Measurements from ENCODE around the gene TGFBR2.

DNA sequence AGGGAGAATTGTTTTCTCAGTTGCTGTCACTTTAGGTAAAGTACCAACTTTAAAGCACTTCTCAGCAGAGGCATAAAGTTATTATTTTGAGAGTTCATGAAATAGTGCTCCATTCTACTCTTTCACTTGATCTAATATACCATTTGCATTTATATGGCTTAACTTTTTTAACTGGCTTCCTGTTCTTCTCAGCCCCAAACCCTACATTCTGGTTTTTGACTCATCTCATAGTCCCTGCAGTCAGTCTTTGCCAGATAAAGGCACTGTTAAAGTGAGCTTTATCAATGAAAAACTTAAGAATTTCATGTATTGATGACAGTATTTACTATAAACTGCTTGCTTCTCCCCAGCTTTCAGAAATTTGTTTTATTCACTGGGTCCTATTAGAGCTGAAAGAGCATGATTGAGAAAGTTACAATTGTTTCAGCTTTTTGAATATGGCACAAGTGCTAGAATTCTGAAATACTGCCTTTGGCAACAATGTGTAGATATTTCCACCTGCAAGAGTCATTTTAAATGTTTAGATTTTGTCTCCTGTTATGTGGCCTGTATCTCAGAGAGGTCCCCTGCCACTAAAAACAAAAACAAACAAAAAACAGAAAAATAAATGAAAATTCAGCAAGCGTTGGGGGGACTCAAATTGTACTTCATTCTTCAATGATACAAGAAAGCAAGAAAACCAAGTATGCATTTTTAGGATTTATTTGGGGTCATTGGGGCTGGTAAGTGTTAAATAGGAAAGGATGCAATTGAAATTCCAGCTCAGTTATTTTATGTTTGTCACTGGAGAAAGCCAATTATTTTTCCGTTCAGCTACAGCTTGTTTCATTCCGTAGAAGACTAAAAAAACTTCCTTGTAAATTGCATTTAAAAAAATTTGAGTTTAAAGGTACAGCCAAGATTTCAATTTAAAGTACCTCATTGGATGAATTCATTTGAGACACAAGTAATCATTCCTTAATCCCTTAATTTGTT lies 28.6 kb downstream of the TGFBR2 start:
- TF ChIP-seq CTCF (conservative IDR thresholded peaks at IDR 0.05; ENCODE audit: low read depth, low read length) (no peak), EZH2 (IDR thresholded peaks at IDR 0.05; ENCODE audit: low read length, unreplicated experiment) (no peak), EZH2phosphoT487 (IDR thresholded peaks at IDR 0.05; ENCODE audit: borderline replicate concordance, low read length) (no peak)

Measured in PC-3 (cell line).